Natural killer cell (primary cell): Measurements from ENCODE around the gene HABP2. TPM values are rescaled to one million over a fixed set of nuclear protein-coding genes. Genes with fewer than 3 reads are reported as not detected.

ENCODE experiments used
- ATAC-seq, 3 donors: fragments of 150-1000 bp in 2 of 3; fragments of 200-7000 bp in 1 of 3; cut with Tn5 transposase; 1 replicate in 1 of 3; 2 replicates in 2 of 3; pipeline ENCODE4 v1.10.0; 2021; ENCODE audit warnings: mild to moderate bottlenecking in 2 of 3, moderate library complexity in 2 of 3
- DNase-seq, 2 donors: peaks; one replicate each; pipeline versions ENCODE4 v3.0.0 to v3.0.0-alpha.2; 2013 to 2021; ENCODE audit warnings: mixed read lengths in 1 of 2
- H3K27ac ChIP-seq: one replicate; pipeline ENCODE4 v1.5.1; 2013; ENCODE audit warnings: mild to moderate bottlenecking, low read length
- H3K27me3 ChIP-seq: one replicate; pipeline ENCODE4 v1.6.1; 2013; ENCODE audit warnings: low read length; ENCODE audit not compliant: control insufficient read depth, insufficient read depth
- H3K36me3 ChIP-seq: one replicate; pipeline ENCODE4 v1.6.1; 2013; ENCODE audit warnings: low read length; ENCODE audit not compliant: control insufficient read depth, insufficient read depth
- H3K4me1 ChIP-seq: one replicate; pipeline ENCODE4 v1.6.1; 2013; ENCODE audit warnings: low read length; ENCODE audit not compliant: control insufficient read depth, insufficient read depth
- H3K4me3 ChIP-seq: one replicate; pipeline ENCODE4 v1.5.1; 2013; ENCODE audit warnings: low read length
- H3K9me3 ChIP-seq: one replicate; pipeline ENCODE4 v1.6.1; 2013; ENCODE audit warnings: low read length; ENCODE audit not compliant: control insufficient read depth, insufficient read depth
- H3K27ac Mint-ChIP-seq, 2 donors: one replicate each; pipeline ENCODE4 v1.8.0; 2022; ENCODE audit warnings: mild to moderate bottlenecking in 2 of 2, mixed read lengths in 2 of 2, moderate library complexity in 1 of 2
- H3K27me3 Mint-ChIP-seq, 2 donors: one replicate each; pipeline ENCODE4 v1.8.0; 2022; ENCODE audit warnings: low read depth in 2 of 2, mixed read lengths in 2 of 2
- H3K36me3 Mint-ChIP-seq: one replicate; pipeline ENCODE4 v1.8.0; 2022; ENCODE audit warnings: mixed read lengths
- H3K4me1 Mint-ChIP-seq, 2 donors: one replicate each; pipeline ENCODE4 v1.8.0; 2022; ENCODE audit warnings: mixed read lengths in 2 of 2
- H3K4me3 Mint-ChIP-seq: one replicate; pipeline ENCODE4 v1.8.0; 2022; ENCODE audit warnings: mild to moderate bottlenecking, moderate library complexity, mixed read lengths
- H3K9me3 Mint-ChIP-seq, 2 donors: one replicate each; pipeline ENCODE4 v1.8.0; 2022; ENCODE audit warnings: mixed read lengths in 2 of 2
- CTCF ChIP-seq: fragments of 200-600 bp; IDR thresholded peaks from one replicate; pipeline ENCODE4 v1.8.0; 2022; ENCODE audit warnings: antibody characterized with exemption
- WGBS: methylation state at CpG from one replicate; pipeline ENCODE4 v1.1.7; 2013; ENCODE audit warnings: missing lambda C conversion rate; ENCODE audit not compliant: insufficient coverage; 5-methylcytosine and 5-hydroxymethylcytosine counted together
- intact Hi-C: fragments of 100-400 bp; cut with micrococcal nuclease; formaldehyde crosslinking; loops from one replicate; pipeline ENCODE4 v1.14.2; 2022
- total RNA-seq, 4 donors: library from RNA; stranded (reverse); fragments of 120-200 nt in 1 of 4; gene quantifications; one replicate each; pipeline versions ENCODE4 v1.2.3 to v1.2.4, GENCODE V29; 2013 to 2022

The HABP2 gene
- not detected for total RNA-seq
- total RNA-seq (2013): not detected

GRCh38 chr10:113552701-113553100 is at the start of gene HABP2:
Gene HABP2 (plus strand): TSS chr10:113553053. CDS start chr10:113553122, 69 bp downstream.
- no peak for TF ChIP-seq CTCF
- no peaks in the 10 kb centered on the region for H3K36me3 Mint-ChIP-seq
- Histone ChIP-seq H3K9me3 (no peaks in the 10 kb centered on the region), H3K4me3 (no peak within 1 kb of the TSS), H3K27ac (no peak within 1 kb of the TSS), H3K27me3 (no peaks in the 10 kb centered on the region), H3K4me1 (no peaks in the 10 kb centered on the region), H3K36me3 (no peaks in the 10 kb centered on the region)
- no peaks in the 10 kb centered on the region for H3K4me1 Mint-ChIP-seq
- DNase-seq (no peak), ATAC-seq (no peak)
- peaks cover 15 to 17% of the 10 kb centered on the region in 2 donors for H3K27me3 Mint-ChIP-seq
- intact Hi-C loops: no loop called here
- H3K4me3 Mint-ChIP-seq: no peak within 1 kb of the TSS
- no peaks in the 10 kb centered on the region for H3K9me3 Mint-ChIP-seq
- no peak within 1 kb of the TSS for H3K27ac Mint-ChIP-seq
- WGBS: 75% methylated on average over 3 of the region's 3 CpGs

- Histone ChIP-seq H3K36me3 (no peaks in the 10 kb centered on the region), H3K27me3 (no peaks in the 10 kb centered on the region), H3K4me1 (peaks cover 4% of the 10 kb centered on the region), H3K9me3 (no peaks in the 10 kb centered on the region), H3K27ac (no peak overlapping the region), H3K4me3 (no peak overlapping the region)
- no peaks in the 10 kb centered on the region for H3K9me3 Mint-ChIP-seq
- no peak overlapping the region for H3K4me3 Mint-ChIP-seq
- WGBS: 78% methylated on average over 3 of the region's 4 CpGs
- H3K36me3 Mint-ChIP-seq: no peaks in the 10 kb centered on the region
- no peak overlapping the region for H3K27ac Mint-ChIP-seq
- DNase-seq (no peak), ATAC-seq (no peak)
- TF ChIP-seq CTCF: no peak
- intact Hi-C loops: no loop called here
- peaks cover 2 to 12% of the 10 kb centered on the region in 2 donors for H3K27me3 Mint-ChIP-seq
- no peaks in the 10 kb centered on the region for H3K4me1 Mint-ChIP-seq
Observed at GRCh38 chr10:113503930-113504329, 48.9 kb upstream of the HABP2 start.

- DNase-seq (no peak), ATAC-seq (no peak)
- Histone ChIP-seq H3K27ac (no peak overlapping the region), H3K27me3 (no peaks in the 10 kb centered on the region), H3K9me3 (no peaks in the 10 kb centered on the region), H3K36me3 (no peaks in the 10 kb centered on the region), H3K4me1 (peaks cover 4% of the 10 kb centered on the region), H3K4me3 (no peak overlapping the region)
- Mint-ChIP-seq H3K4me3 (no peak overlapping the region), H3K27me3 (peaks cover 2 to 12% of the 10 kb centered on the region in 2 donors), H3K4me1 (no peaks in the 10 kb centered on the region), H3K27ac (no peak overlapping the region), H3K36me3 (no peaks in the 10 kb centered on the region), H3K9me3 (no peaks in the 10 kb centered on the region)
- intact Hi-C loops: no loop called here
- no peak for TF ChIP-seq CTCF
- WGBS: 62% methylated on average over 3 of the region's 3 CpGs
Observed at GRCh38 chr10:113504423-113504822, 48.4 kb upstream of the HABP2 start.

- Mint-ChIP-seq H3K27me3 (peaks cover 0 to 12% of the 10 kb centered on the region in 2 donors), H3K27ac (no peak overlapping the region), H3K4me1 (no peaks in the 10 kb centered on the region), H3K36me3 (peaks cover 2% of the 10 kb centered on the region), H3K4me3 (no peak overlapping the region), H3K9me3 (peaks cover 0 to 1% of the 10 kb centered on the region in 2 donors)
- Histone ChIP-seq H3K9me3 (no peaks in the 10 kb centered on the region), H3K36me3 (no peaks in the 10 kb centered on the region), H3K27ac (no peak overlapping the region), H3K27me3 (no peaks in the 10 kb centered on the region), H3K4me1 (peaks cover 4% of the 10 kb centered on the region), H3K4me3 (no peak overlapping the region)
- ATAC-seq (no peak), DNase-seq (no peak)
- intact Hi-C loops: no loop called here
- 89% methylated on average over 2 of the region's 2 CpGs for WGBS
- no peak for TF ChIP-seq CTCF
Observed at GRCh38 chr10:113506476-113506875, 46.4 kb upstream of the HABP2 start.
